GM19395 (cell line): ENCODE measurements around the gene PLS3.

Experiments used
- ATAC-seq: cut with Tn5 transposase; IDR thresholded peaks from one replicate; pipeline ENCODE4 v1.9.1; 2021; ENCODE audit warnings: mild to moderate bottlenecking, moderate library complexity; ENCODE audit not compliant: unreplicated experiment

The PLS3 gene

GRCh38 chrX:115565888-115566287, 4.9 kb downstream of the PLS3 start:
- ATAC-seq: no peak

GRCh38 chrX:115571712-115572111, 10.7 kb downstream of the PLS3 start:
- ATAC-seq: no peak

- ATAC-seq: no peak
Observed at GRCh38 chrX:115573185-115573584, 12.2 kb downstream of the PLS3 start.

GRCh38 chrX:115576676-115577075, 15.7 kb downstream of the PLS3 start:
- ATAC-seq: no peak

- no peak for ATAC-seq
Observed at GRCh38 chrX:115579327-115579726, 18.4 kb downstream of the PLS3 start.

GRCh38 chrX:115579786-115580294, 18.9 kb downstream of the PLS3 start:
- ATAC-seq: no peak

GRCh38 chrX:115581759-115582615, 21.0 kb downstream of the PLS3 start:
- ATAC-seq: no peak

- ATAC-seq: no peak
Observed at GRCh38 chrX:115582616-115583495, 21.9 kb downstream of the PLS3 start.

- ATAC-seq: no peak
Observed at GRCh38 chrX:115583496-115584004, 22.6 kb downstream of the PLS3 start.

- ATAC-seq: no peak
Observed at GRCh38 chrX:115584696-115585095, 23.7 kb downstream of the PLS3 start.

GRCh38 chrX:115588179-115588578, 27.2 kb downstream of the PLS3 start:
- ATAC-seq: no peak

GRCh38 chrX:115589419-115589818, 28.4 kb downstream of the PLS3 start:
- no peak for ATAC-seq

- no peak for ATAC-seq
Observed at GRCh38 chrX:115591420-115591819, 30.4 kb downstream of the PLS3 start.

GRCh38 chrX:115591856-115592842, 31.2 kb downstream of the PLS3 start:
- ATAC-seq: no peak

- ATAC-seq: no peak
Observed at GRCh38 chrX:115592997-115593734, 32.2 kb downstream of the PLS3 start.

GRCh38 chrX:115595049-115595448, 34.1 kb downstream of the PLS3 start:
- no peak for ATAC-seq

- ATAC-seq: no peak
Observed at GRCh38 chrX:115598556-115598955, 37.6 kb downstream of the PLS3 start.

- ATAC-seq: no peak
Observed at GRCh38 chrX:115602308-115602707, 41.3 kb downstream of the PLS3 start.

- no peak for ATAC-seq
Observed at GRCh38 chrX:115602729-115603389, 41.9 kb downstream of the PLS3 start.
